ENCODE measurements around the gene RORB. TPM values are rescaled to one million over a fixed set of nuclear protein-coding genes. Genes with fewer than 3 reads are reported as not detected.

The RORB gene
- total RNA-seq, result under 1 TPM; 0.81 to 0.85 TPM

DNA sequence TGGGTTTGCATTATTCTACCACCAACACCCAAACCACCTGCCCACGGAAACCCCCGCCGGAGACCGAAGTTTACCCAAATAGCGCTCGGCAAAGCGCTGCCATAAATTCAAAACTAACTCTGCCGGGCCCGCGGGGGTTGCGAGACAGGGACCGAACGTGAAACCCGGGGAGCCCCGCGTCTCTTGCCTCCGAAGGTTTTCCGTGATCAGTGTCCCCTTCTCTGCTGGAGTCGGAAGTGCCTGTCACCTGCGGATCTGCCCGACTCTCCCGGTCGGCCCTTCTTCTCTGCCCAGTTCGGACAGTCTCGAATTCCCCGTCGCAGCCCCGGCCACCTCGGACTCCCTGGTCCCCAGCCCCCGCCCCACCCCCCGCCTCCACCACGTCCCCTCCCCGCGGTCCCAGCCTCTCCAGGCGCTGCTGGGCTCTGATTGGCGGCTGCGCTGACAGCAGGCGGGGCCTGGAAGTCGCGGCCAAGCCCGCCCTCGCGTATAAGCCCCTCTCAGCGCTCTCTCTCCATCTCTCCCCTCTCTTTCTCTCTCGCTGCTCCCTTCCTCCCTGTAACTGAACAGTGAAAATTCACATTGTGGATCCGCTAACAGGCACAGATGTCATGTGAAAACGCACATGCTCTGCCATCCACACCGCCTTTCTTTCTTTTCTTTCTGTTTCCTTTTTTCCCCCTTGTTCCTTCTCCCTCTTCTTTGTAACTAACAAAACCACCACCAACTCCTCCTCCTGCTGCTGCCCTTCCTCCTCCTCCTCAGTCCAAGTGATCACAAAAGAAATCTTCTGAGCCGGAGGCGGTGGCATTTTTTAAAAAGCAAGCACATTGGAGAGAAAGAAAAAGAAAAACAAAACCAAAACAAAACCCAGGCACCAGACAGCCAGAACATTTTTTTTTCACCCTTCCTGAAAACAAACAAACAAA is at the start of gene RORB:
Gene RORB, plus strand, starts transcription at position 517 of the 929 bp plus-strand sequence. CDS start 642 bp downstream, outside the sequence.
- Histone ChIP-seq H3K9me3 (no peaks in the 10 kb centered on the region), H3K27ac (no peak within 1 kb of the TSS), H3K4me3 (peak within 1 kb of the TSS; percentile 84), H3K27me3 (replicated peaks; ENCODE audit: insufficient read depth) (no peaks in the 10 kb centered on the region), H3K36me3 (no peaks in the 10 kb centered on the region), H3K4me1 (ENCODE audit: control insufficient read depth in 1 of 2, low read depth in 2 of 2) (peaks cover 14 to 31% of the 10 kb centered on the region in 2 donors)
- TF ChIP-seq, protein P1, sequence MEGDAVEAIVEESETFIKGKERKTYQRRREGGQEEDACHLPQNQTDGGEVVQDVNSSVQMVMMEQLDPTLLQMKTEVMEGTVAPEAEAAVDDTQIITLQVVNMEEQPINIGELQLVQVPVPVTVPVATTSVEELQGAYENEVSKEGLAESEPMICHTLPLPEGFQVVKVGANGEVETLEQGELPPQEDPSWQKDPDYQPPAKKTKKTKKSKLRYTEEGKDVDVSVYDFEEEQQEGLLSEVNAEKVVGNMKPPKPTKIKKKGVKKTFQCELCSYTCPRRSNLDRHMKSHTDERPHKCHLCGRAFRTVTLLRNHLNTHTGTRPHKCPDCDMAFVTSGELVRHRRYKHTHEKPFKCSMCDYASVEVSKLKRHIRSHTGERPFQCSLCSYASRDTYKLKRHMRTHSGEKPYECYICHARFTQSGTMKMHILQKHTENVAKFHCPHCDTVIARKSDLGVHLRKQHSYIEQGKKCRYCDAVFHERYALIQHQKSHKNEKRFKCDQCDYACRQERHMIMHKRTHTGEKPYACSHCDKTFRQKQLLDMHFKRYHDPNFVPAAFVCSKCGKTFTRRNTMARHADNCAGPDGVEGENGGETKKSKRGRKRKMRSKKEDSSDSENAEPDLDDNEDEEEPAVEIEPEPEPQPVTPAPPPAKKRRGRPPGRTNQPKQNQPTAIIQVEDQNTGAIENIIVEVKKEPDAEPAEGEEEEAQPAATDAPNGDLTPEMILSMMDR (IDR thresholded peaks at IDR 0.05), result no peak
- DNase-seq (ENCODE audit: low spot score) (no peak), ATAC-seq (ENCODE audit: insufficient number of reproducible peaks, low FRiP score, low read depth) (no peak)

DNA sequence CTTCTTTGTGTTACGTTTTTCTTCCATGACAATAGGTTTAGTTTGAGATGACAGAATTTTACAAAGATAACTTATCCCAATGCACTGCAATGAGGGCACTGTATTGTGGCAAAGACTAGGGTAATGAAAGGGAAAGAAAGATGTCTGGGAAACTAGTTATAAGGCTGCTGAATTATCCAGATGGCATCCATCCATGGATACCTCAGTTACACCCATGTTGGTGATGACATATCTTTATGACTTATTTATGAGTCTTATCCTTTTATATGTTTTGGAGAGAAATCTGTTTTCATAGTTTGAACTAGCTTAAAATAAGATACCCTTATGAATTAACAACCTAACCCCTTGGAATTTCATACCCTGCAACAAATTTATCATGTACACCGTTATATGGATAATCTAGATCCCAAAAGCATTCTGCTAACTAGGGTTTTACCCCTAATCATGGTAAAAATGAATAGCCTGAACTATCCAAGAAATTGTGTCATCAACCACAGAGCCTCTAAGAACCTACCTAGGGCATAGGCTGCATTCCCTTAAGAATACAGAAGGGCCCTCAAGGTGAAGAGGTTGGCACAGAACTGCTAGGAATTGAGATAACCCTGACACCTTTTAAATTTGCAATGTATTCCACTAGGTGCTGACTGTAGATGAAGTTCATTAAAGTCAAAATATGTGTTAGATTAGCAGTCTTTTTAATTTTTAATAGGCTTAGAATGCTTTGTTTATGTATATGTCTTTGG is 49.5 kb upstream of the RORB start:
- H3K4me1 ChIP-seq (ENCODE audit: control insufficient read depth in 1 of 2, low read depth in 2 of 2), result no peaks in the 10 kb centered on the region
- no peak for ATAC-seq (ENCODE audit: insufficient number of reproducible peaks, low FRiP score, low read depth)

GRCh38 chr9:74449060-74449459 is 48.1 kb upstream of the RORB start:
- TF ChIP-seq, protein P1 (IDR thresholded peaks at IDR 0.05), result no peak
- no peak for ATAC-seq (ENCODE audit: insufficient number of reproducible peaks, low FRiP score, low read depth)
- H3K9me3 ChIP-seq, result no peaks in the 10 kb centered on the region
- no peak overlapping the region for H3K4me3 ChIP-seq
- DNase-seq (ENCODE audit: low spot score), result no peak
- H3K4me1 ChIP-seq (ENCODE audit: control insufficient read depth in 1 of 2, low read depth in 2 of 2), result no peaks in the 10 kb centered on the region
- no peak overlapping the region for H3K27ac ChIP-seq
- no peaks in the 10 kb centered on the region for H3K36me3 ChIP-seq
- no peaks in the 10 kb centered on the region for H3K27me3 ChIP-seq (replicated peaks; ENCODE audit: insufficient read depth)

More for the DNA sequence above, 49.5 kb upstream of the RORB start:
- Histone ChIP-seq H3K9me3 (no peaks in the 10 kb centered on the region), H3K4me3 (no peak overlapping the region), H3K27me3 (replicated peaks; ENCODE audit: insufficient read depth) (no peaks in the 10 kb centered on the region), H3K36me3 (no peaks in the 10 kb centered on the region), H3K27ac (no peak overlapping the region)
- DNase-seq (ENCODE audit: low spot score), result no peak
- TF ChIP-seq, protein P1 (IDR thresholded peaks at IDR 0.05), result no peak

GRCh38 chr9:74458832-74459231 is 38.3 kb upstream of the RORB start:
- Histone ChIP-seq H3K27ac (no peak overlapping the region), H3K9me3 (no peaks in the 10 kb centered on the region), H3K4me3 (no peak overlapping the region), H3K4me1 (ENCODE audit: control insufficient read depth in 1 of 2, low read depth in 2 of 2) (no peaks in the 10 kb centered on the region), H3K27me3 (replicated peaks; ENCODE audit: insufficient read depth) (no peaks in the 10 kb centered on the region), H3K36me3 (no peaks in the 10 kb centered on the region)
- no peak for ATAC-seq (ENCODE audit: insufficient number of reproducible peaks, low FRiP score, low read depth)
- DNase-seq (ENCODE audit: low spot score), result no peak
- TF ChIP-seq, protein P1 (IDR thresholded peaks at IDR 0.05), result no peak

GRCh38 chr9:74463825-74464224 is 33.3 kb upstream of the RORB start:
- ATAC-seq (ENCODE audit: insufficient number of reproducible peaks, low FRiP score, low read depth) (no peak), DNase-seq (ENCODE audit: low spot score) (no peak)
- TF ChIP-seq, protein P1 (IDR thresholded peaks at IDR 0.05), result no peak
- no peaks in the 10 kb centered on the region for H3K9me3 ChIP-seq
- no peak overlapping the region for H3K27ac ChIP-seq
- H3K4me1 ChIP-seq (ENCODE audit: control insufficient read depth in 1 of 2, low read depth in 2 of 2), result no peaks in the 10 kb centered on the region
- H3K27me3 ChIP-seq (replicated peaks; ENCODE audit: insufficient read depth), result no peaks in the 10 kb centered on the region
- H3K4me3 ChIP-seq, result no peak overlapping the region
- no peaks in the 10 kb centered on the region for H3K36me3 ChIP-seq
